ENCODE results near the gene C11orf16.

- TF ChIP-seq CTCF (IDR thresholded peaks at IDR 0.05) (no peak), POLR2A (IDR thresholded peaks at IDR 0.05) (peak; percentile 14)
Measured at GRCh38 chr11:8964324-8965320, 31.9 kb upstream of the C11orf16 start, which contains the start of gene TMEM9B.
